ENCODE measurements around the gene ITGA1.
A peak's percentile ranks its signal among the peaks of the same experiment; 100 is the strongest.

ITGA1 gene

GRCh38 chr5:52772668-52773067 is 15.0 kb upstream of the ITGA1 start:
- DNase-seq (ENCODE audit: low read depth) = no peak

- no peak for DNase-seq (ENCODE audit: low read depth)
Measured at GRCh38 chr5:52773342-52773741, 14.4 kb upstream of the ITGA1 start.

- DNase-seq (ENCODE audit: low read depth) = no peak
Measured at GRCh38 chr5:52774005-52774410, 13.7 kb upstream of the ITGA1 start.

GRCh38 chr5:52776116-52776515 is 11.6 kb upstream of the ITGA1 start:
- DNase-seq (ENCODE audit: low read depth) = no peak

GRCh38 chr5:52777186-52777585 is 10.5 kb upstream of the ITGA1 start:
- no peak for DNase-seq (ENCODE audit: low read depth)

- no peak for DNase-seq (ENCODE audit: low read depth)
Measured at GRCh38 chr5:52778781-52779180, 8.9 kb upstream of the ITGA1 start.

- DNase-seq (ENCODE audit: low read depth) = no peak
Measured at GRCh38 chr5:52779213-52779612, 8.5 kb upstream of the ITGA1 start.

- no peak for DNase-seq (ENCODE audit: low read depth)
Measured at GRCh38 chr5:52783226-52783959, 4.3 kb upstream of the ITGA1 start.

GRCh38 chr5:52784737-52785136 is 3.0 kb upstream of the ITGA1 start:
- DNase-seq (ENCODE audit: low read depth) = no peak

GRCh38 chr5:52786391-52786790 is 1.3 kb upstream of the ITGA1 start:
- DNase-seq (ENCODE audit: low read depth) = no peak

GRCh38 chr5:52786949-52787599 is 642 bp upstream of the ITGA1 start:
- DNase-seq (ENCODE audit: low read depth) = no peak

GRCh38 chr5:52788505-52788821 is 747 bp downstream of the ITGA1 start:
- DNase-seq (ENCODE audit: low read depth) = no peak

- DNase-seq (ENCODE audit: low read depth) = no peak
Measured at GRCh38 chr5:52789378-52789777, 1.7 kb downstream of the ITGA1 start.

GRCh38 chr5:52789851-52790250 is 2.1 kb downstream of the ITGA1 start:
- no peak for DNase-seq (ENCODE audit: low read depth)

- DNase-seq (ENCODE audit: low read depth) = no peak
Measured at GRCh38 chr5:52791366-52791765, 3.6 kb downstream of the ITGA1 start.

- DNase-seq (ENCODE audit: low read depth) = no peak
Measured at GRCh38 chr5:52794519-52794918, 6.8 kb downstream of the ITGA1 start.

GRCh38 chr5:52796031-52796430 is 8.3 kb downstream of the ITGA1 start:
- DNase-seq (ENCODE audit: low read depth) = no peak

- DNase-seq (ENCODE audit: low read depth) = no peak
Measured at GRCh38 chr5:52796516-52797103, 8.9 kb downstream of the ITGA1 start.

GRCh38 chr5:52798938-52799337 is 11.2 kb downstream of the ITGA1 start:
- no peak for DNase-seq (ENCODE audit: low read depth)

- no peak for DNase-seq (ENCODE audit: low read depth)
Measured at GRCh38 chr5:52799358-52799982, 11.8 kb downstream of the ITGA1 start.

- peak; percentile 90 for DNase-seq (ENCODE audit: low read depth)
Measured at GRCh38 chr5:52799983-52800393, 12.3 kb downstream of the ITGA1 start.

- DNase-seq (ENCODE audit: low read depth) = no peak
Measured at GRCh38 chr5:52800394-52801213, 12.9 kb downstream of the ITGA1 start.
